ENCODE results near the gene ATRNL1.

- TF ChIP-seq CTCF (IDR thresholded peaks at IDR 0.05; ENCODE audit: low read depth, low read length) (no peak), EZH2phosphoT487 (IDR thresholded peaks at IDR 0.05; ENCODE audit: low read depth) (no peak)
Observed at GRCh38 chr10:115566867-115567266, 473.7 kb downstream of the ATRNL1 start.
